Peyer's patch (tissue), 4 donors: ENCODE data around the gene TAS2R50.

ENCODE experiments used
- POLR2A ChIP-seq, 2 donors: fragments of 450-650 bp; IDR thresholded peaks; one replicate each; pipeline ENCODE4 v1.5.1; 2017; ENCODE audit warnings: antibody characterized with exemption in 2 of 2, mild to moderate bottlenecking in 2 of 2, moderate library complexity in 2 of 2
- TF ChIP-seq, protein P1 (sequence below), 6 experiments: fragments of 450-650 bp in 4 of 6; fragments of 200-600 bp in 2 of 6; sonication (generic) in 1 of 6; IDR thresholded peaks; one replicate each; pipeline ENCODE4 v1.5.1; 2017 to 2019; ENCODE audit warnings: antibody characterized with exemption in 6 of 6, mild to moderate bottlenecking in 3 of 6, moderate library complexity in 1 of 6

DNA sequence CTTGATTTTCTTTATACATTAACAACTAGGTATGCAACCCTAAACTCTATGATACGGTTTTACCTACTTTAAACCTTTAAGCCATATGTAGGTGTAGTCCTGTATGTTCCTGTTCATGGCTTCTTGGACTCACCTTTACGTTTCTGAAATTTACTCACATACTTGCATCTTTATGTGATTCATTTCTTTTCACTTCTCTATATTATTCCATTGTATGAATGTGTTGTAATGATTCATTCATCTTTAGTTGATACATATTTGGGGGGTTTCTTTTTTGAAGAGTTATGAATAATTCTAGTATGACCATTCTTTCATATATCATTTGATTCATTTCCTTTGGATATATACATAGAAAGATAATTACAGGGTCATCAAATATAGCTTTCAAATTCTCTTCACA lies 2.4 kb upstream of the TAS2R50 start:
- TF ChIP-seq, protein P1, sequence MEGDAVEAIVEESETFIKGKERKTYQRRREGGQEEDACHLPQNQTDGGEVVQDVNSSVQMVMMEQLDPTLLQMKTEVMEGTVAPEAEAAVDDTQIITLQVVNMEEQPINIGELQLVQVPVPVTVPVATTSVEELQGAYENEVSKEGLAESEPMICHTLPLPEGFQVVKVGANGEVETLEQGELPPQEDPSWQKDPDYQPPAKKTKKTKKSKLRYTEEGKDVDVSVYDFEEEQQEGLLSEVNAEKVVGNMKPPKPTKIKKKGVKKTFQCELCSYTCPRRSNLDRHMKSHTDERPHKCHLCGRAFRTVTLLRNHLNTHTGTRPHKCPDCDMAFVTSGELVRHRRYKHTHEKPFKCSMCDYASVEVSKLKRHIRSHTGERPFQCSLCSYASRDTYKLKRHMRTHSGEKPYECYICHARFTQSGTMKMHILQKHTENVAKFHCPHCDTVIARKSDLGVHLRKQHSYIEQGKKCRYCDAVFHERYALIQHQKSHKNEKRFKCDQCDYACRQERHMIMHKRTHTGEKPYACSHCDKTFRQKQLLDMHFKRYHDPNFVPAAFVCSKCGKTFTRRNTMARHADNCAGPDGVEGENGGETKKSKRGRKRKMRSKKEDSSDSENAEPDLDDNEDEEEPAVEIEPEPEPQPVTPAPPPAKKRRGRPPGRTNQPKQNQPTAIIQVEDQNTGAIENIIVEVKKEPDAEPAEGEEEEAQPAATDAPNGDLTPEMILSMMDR (IDR thresholded peaks at IDR 0.05), result no peak
- TF ChIP-seq POLR2A (IDR thresholded peaks at IDR 0.05), result no peak
